ENCODE measurements around the gene FBH1.
"Not testable (repeated sequence)": the region's sequence is repeated elsewhere in the genome, so short reads cannot be mapped to it uniquely, and the experiment has no call there.

The FBH1 gene

DNA sequence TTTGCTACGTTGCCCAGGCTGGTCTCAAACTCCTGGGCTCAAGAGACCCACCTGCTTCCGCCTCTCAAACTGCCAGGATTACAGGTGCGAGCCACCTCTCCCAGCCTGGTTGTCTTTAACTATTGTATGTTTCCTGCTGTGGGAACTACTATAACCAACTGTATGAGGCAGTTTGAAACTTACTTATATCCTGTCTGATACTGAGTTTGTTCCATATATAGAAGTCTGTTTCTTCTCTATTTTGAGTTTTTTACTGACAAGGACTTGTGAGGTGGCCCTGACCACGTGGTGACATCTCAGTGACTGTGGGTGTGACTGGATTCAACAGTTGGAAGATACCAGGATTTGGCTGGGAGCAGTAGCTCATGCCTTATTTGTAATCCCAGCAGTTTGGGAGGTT, 14.2 kb downstream of the FBH1 start:
- DNase-seq, result peak in 1 of 2 experiments; percentile 24

DNA sequence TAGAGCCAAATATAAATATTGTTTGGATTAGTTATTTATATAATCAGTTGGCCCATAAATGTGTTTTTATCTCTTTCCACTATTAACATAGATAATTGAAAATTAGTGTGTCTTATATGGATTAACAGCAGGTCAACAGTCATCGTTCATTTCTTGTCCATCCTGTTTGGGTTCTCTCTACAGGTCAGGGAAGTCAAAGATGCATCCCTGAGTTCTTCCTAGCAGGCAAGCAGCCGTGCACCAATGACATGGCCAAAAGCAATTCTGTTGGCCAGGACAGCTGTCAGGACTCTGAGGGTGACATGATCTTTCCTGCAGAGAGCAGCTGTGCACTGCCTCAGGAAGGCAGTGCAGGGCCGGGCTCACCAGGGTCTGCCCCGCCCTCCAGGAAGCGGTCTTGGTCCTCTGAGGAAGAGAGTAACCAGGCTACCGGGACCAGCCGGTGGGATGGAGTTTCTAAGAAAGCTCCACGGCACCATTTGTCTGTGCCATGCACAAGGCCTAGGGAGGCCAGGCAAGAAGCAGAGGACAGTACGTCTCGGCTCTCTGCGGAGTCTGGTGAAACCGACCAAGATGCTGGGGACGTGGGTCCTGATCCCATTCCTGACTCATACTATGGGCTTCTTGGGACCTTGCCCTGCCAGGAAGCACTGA, 15.9 kb downstream of the FBH1 start:
- DNase-seq, result no peak

DNA sequence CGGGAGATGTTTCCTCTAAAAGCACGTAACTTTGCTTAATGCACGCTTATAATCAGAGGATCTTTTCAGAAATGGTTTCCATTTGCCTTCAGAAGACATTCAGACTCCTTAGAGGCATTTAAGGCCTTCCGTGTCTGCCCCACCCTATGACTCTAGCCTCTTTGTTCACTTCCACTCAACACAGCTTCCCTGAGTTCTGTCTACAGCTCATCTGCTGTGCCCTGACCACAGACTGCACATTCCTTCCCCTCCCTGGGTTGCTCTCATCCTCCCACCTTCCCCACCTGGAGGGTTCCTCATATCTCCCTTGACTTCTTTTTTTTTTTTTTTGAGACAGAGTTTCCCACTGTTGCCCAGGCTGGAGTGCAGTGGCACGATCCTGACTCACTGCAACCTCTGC, 16.6 kb downstream of the FBH1 start:
- DNase-seq, result no peak

DNA sequence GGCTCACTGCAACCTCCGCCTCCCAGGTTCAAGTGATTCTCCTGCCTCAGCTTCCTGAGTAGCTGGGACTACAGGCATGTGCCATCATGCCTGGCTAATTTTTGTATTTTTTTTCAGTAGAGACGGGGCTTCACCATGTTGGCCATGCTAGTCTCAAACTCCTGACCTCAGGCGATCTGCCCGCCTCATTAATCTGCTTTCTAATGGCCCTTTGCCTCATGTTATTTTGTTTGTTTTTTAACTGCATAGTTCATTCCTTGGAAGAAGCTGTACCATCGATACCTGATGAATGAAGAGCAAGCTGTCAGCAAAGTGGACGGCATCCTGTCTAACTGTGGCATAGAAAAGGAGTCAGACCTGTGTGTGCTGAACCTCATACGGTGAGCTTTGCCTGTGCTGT, 18.6 kb downstream of the FBH1 start:
- not testable (repeated sequence) for DNase-seq

DNA sequence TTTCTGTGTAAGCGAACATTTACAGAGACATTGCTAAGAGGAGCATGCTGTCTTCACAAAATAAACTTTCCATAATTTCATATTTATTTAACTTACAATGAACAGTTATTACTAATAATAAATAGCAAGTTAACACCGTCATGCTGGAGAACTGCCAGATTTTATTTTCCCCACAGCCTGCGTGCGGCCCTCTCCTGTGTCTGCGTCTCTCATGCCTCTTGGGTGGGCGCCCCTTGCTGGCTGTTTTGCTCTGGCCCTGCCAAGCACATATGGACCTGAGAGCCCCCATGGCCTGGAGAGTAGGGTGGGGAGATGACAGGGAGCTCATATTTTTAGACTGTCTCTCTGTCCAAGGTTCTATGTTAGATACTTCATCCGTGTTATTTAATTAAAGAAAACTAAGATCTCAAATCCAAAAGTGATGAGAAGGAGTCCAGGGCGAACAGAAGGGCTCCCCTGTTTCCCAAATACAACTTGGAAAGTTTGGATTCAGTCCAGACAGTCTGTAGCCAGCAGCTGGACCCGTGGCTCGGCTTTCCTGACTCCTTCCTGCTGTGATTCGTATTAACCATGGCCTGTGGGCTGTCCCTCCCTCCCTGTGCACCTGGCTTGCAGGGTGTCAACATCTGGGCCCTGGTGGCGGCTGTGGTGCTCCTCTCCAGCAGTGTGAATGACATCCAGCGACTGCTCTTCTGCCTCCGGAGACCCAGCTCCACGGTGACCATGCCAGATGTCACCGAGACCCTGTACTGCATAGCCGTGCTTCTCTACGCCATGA, 20.5 kb downstream of the FBH1 start:
- no peak for DNase-seq

DNA sequence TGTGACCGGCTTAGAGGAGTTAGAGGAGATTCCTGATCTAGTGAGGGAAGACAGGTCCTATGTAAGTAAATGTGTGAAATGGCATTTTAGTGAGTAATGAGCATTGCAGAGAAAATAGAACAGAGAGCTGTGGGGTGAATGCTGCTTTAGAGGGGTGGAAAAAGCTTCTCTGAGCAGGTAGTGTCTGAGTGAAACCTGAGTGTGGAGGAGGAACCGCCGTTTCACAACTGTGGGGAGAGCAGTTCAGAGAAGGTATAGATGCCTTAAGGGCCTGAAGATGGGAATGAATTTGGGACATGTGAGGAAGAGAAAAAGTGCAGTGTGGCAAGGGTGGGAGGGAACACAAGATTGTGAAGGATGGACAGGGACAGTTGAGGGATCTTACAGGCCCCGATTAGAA, 21.6 kb downstream of the FBH1 start:
- DNase-seq, result no peak

DNA sequence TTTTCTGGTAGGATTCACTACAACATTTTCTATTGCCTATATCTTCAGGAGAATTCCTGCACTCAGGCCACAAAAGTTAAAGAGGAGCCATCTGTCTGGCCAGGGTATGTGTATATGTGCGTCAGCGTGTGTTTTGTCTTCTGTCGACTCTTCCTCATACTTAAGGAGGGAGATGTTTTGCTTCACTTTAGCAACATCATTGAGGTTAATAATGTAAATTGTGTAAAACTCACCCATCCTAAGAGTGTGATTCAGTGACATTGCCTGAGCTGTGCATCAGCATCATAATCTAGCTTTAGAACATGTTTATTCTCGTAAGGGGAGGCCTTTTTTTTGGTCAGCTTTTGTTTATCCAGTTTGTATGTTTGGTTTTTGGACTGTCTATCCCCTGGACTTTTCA, 23.7 kb downstream of the FBH1 start:
- no peak for DNase-seq

DNA sequence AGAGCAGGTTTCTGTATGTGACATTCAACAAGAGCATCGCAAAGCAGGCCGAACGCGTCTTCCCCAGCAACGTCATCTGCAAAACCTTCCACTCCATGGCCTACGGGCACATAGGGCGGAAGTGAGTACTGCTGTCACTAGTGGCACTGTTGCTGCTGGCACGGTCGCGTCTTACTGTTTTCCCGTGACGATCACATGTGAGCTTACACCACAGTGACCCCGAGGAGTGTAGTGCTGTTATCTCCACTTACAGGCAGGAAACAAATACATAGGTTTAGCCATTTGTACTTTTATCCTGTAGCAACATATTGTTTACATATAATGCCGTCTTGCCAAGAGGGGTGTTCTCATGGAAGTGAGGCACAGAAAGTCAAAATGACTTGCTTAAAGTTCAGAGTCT, 25.4 kb downstream of the FBH1 start:
- DNase-seq, result no peak

DNA sequence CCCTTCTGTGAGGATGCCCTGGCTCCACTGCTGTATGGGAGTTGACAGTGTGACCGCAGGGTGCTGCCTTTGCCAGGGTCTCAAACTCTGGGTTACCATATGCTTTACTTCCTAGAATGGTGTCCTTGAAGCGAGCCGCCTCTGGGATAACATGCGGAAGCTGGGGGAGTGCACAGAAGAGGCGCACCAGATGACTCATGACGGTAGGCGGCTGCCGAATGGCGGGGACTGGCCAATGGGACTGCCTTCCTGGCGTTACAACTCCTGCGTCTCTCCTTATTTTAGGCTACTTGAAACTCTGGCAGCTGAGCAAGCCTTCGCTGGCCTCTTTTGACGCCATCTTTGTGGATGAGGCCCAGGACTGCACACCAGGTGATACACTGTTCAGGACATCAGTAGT, 27.3 kb downstream of the FBH1 start:
- no peak for DNase-seq

DNA sequence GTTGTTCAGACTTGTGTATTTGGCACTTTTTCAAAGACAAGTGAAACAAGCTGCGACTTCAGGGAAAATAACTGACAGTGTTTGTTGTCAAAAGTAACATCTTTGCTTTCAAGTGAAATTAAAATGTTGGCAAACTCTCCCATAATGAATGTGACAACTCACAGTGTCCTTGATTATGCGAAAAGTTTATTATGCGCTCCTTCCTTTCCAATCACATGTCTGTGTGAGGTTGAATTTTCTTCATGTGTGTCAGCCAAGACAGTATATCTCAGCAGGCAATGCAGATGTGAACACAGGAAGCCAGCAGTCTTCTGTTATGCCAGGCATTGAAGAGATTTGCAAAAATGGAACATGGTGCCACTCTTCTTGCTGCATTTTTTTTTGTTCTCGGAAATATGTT, 28.7 kb downstream of the FBH1 start:
- DNase-seq, result no peak

DNA sequence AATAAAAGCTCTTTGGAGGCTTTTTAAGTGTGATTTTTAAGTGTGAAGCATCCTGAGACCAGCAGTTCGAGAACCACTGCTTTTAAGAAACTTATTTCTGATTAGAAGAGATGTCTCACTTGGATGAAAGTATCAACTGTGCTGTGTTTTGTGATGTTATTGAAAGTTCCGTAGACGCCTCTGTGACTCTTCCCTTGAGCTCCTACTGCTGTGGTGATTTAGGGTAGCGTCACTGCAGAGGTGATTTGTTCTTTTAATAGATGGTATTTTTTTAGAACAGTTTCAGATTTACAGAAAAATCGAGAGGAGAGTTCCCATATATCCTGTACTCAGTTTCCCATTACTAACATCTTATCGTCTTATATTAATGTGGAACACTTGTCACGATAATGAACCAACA, 29.5 kb downstream of the FBH1 start:
- no peak for DNase-seq

DNA sequence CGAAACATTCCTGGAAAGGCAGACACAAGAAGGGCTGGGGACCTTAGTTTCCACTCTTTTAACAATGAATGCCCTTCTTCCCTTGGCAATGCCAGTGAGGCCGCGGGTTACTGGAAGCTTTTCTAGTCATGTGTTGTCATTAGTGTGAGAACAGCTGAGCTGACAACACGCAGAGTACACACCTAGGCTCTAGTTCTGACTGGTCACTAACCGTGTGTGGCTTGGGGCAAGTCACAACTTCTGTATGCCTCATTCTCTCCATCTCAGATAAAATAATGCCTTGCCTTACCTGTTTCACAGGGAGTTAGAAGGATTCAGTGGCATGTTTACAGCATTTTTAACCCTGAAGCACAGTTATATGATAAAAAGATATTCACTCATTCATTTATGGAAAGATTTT, 31.7 kb downstream of the FBH1 start:
- no peak for DNase-seq

DNA sequence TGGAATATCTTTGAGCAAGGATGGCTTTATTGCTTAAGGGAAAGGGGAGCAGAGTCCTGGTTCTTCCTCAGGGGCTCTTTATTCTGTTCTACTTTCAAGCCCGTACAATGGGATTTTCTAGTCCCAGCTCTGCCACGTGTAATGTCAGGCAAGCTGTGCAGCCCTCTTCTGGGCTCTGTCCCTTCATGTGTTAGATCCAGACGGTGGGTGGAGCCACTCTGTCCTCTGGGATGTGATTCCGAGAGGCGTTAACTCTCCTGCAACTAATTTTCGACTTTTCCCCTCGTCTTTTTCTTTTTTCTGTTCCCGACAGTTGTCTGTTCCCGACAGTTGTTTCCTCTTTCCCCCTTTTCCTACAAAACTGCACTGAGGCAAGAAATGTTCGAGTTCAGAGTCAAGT, 34.8 kb downstream of the FBH1 start:
- DNase-seq, result no peak

DNA sequence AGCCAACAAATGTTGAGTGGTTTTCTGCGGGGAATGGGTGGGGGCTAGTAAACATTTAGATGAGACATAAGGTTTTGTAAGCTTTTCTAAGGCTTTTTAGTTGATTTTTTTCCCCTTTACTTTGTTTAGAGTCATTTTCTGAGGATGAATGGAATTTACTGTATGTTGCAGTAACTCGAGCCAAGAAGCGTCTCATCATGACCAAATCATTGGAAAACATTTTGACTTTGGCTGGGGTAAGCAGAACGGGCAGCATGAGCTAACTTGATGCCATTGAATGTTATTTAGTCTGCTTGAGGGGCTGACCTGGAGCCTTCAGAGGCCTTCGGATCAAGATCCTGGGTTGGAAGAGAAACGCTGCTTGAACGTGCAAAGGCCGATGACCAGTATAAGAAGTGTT, 37.3 kb downstream of the FBH1 start:
- no peak for DNase-seq

DNA sequence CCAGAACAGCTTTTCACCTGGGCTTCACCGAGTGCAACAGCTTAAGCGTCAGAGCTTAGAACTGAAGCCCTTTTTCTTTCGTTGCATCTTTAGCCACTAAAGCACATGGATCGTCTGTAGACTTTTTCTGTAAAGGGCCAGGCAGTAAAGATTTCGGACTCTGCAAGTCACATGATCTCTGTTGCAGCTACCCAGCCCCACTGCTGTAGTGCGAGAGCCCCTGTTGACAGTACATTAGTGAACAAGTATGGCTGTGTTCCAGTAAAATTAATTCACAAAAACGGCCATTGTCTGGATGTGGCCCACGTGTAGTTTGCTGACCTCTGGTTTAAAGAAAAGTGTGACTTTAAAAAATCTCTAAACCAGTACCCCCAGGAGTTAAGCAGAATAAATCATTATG, 39.4 kb downstream of the FBH1 start:
- DNase-seq, result no peak

DNA sequence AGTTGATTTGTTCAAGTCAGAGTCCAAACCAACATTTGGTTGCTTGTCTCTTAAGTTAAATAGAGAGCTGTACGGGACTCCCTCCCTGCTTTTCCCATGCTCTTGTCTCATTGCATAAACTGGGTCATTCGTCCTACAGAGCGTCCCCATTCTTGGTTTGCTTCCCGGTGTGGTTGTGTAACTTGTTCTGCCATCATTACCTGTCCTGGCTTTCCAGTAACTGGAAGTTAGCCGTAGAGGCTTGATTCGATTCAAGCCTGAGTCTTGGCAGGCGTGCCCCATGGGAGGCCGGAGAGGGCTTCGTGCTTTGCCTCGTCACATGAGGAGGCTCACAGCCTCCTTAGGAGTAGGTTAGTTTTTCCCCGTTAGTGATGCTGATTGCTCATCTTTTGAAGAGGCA, 40.2 kb downstream of the FBH1 start:
- DNase-seq, result no peak

DNA sequence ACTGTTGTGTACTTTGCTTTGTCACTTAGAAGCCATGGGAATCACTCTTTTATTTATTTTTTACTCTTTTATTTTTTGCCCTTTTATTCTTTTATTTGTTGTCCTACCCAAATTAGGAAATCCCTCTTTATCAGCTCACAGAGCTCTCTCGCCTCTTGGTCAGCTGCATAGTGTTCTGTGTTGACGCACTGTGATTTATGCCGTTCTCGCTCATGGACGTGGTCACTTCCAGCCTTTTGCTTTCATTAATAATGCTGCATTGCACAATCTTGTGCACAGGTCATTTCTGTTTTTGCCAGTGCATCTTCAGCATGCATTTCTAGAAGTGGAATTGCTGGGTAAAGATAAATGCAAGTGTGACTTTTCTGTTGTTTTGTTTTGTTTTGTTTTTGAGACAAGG, 42.3 kb downstream of the FBH1 start:
- DNase-seq, result no peak

DNA sequence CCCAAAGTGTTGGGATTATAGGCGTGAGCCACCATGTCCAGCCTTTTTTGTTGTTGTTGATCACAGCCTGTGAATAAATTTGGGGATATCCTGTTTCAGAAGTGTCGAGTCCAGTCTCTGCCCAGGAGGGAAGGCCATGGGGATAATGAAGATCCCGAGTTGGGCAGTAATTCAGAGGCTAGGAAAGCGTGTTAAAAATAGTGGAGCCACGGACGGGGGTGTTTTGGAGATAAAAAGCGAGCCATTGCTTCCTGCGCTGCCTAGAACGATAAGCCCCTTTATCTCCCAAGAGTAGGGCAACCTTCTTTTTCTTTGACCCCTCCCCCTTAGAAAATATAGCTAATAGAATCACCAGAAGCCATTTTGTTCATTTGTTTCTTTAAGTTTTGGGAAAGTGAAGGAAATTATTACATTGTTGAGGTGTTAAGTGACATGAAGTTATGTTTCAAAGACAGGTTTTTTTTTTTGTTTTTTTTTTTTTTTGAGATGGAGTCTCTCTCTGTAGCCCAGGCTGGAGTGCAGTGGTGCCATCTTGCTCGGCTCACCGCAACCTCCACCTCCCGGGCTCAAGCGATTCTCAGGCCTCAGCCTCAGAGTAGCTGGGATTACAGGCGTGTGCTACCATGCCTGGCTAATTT, 44.0 kb downstream of the FBH1 start:
- no peak for DNase-seq

DNA sequence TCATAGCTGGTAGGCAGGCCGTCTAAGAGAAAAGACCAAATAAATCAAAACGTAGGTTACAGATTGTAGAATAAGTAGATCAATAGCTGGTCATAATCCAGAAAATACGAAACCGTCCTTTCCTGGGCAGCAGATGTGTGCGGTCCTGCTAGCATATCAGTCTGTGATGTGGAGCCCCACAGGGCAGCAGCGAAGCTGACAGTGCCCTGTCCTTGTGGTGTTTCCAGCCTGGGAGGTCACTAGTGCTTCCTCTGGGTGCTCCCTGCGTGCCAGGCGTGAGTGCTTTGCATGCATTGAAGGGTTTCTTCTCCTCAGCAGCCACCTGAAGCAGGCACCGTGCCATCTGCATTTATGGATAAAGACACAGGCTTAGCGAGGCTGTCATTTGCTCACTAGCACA, 45.6 kb downstream of the FBH1 start:
- DNase-seq, result no peak

DNA sequence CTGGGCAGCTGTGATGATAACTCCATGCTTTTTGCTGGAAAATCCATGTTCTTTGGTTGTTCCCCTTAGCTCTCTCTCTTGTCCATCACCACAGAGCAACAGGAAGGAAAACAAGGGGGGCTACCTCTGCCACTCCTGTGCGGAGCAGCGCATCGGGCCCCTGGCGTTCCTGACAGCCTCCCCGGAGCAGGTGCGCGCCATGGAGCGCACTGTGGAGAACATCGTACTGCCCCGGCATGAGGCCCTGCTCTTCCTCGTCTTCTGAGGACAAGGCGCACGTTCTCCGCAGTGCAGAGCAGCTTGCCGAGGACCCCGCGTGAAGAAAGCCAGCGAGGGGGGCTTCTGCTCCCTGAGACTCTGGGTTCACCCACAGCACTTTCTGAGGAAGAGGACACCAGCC, 47.0 kb downstream of the FBH1 start:
- DNase-seq, result no peak

DNA sequence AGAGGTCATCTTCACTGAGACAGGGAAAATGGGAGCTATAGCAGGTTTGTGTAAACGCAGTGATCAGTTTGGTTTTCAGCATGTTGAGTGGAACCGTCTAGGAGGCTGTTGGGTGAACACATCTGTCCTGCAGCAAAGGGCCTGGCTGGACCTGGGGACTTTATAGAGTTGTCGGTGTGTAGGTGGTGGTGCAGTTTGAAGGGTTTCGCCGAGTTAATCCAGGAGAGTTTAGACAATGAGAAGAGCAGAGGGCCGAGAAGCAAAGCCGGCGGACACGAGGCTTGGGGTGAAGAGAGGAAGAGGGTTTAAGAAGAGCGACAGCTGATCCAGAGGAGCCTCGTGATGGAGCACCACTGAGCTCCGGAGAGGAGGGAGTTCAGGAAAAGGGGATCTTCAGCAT, 48.2 kb downstream of the FBH1 start:
- DNase-seq, result no peak

DNA sequence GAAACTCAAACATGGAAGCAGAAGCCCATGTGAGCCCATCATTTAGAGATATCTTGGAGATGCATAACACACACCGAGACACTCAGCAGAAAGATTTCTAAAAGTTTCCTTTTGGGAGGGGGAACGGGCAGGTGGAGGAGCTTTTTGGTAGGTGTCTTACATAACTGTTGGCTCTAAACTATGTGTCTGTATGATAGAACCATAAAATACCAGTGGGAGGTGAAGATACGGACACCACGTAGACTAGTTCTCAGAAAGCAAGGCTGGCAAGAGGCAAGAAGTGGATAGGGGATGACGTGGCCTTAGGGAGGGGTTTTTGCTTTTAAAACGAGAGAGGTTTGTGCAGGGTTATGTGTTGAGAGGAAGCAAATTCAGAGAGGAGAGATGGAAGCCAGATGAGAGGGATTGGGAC, 50.8 kb downstream of the FBH1 start:
- no peak for DNase-seq

DNA sequence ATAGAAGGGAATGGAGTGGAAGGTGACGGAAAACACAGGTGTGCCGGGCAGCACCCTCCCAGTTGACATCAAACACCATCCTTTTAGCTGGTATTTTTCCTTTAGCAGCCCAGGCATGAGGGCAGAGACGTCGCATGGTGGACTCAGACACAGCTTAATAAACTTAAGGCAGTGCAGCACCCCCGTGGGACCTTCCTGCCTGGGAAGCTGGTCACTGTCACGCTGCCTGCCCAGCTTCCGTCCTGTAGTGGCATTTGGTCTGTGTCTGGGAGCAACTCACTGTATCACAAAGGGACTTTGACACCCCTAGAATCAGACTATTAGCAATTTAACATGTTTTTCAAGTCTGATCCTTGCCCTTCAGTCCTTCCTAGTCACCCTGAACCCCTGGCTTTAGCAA, 51.5 kb downstream of the FBH1 start:
- DNase-seq, result no peak

DNA sequence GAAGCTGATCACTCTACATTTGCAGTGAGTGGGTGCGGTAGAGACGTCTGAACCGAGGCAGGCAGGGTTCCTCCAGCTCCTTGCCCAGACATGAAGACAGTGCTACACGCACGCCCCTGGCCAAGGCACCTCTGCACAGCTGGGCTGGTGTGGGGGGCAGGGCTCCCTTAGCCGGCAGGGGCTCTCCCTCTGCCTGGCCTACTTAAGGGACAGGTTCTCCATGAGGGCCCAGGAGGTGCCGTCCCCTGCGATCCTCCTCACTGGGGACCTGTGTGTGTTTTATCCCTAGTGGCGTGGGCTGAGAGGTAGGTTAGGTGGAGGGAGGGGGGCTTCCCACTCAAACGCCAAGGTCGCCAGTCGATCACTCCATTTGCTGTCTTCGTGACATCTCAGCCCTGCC, 52.0 kb downstream of the FBH1 start:
- DNase-seq, result no peak

DNA sequence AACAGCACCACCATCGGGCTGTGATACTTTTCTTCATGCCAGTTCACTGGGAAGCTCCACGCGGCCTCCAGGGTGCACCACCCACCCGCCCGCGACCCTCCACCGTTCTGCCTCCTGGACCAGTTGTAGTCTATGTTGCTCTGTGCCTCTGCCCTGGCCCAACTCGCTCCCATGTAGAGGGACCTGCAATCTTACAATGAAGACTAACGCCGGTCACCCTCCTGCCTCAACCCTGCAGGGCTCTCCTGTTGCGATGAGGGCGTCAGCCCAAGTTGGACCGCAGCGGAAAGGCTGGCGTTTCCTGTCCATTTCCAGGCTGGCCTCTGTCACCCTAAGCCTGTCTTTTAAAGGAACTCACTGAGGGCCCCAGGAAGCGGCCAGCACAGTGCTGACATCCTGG, 52.4 kb downstream of the FBH1 start:
- no peak for DNase-seq
